NCI-H524 treated with DMSO at 0.1 percent for 48 hours (cell line): ENCODE data around the gene OR52A1.
A peak's percentile ranks its signal among the peaks of the same experiment; 100 is the strongest.

ENCODE experiments used
- DNase-seq: peaks from one replicate; lab custom pipeline; 2025; lab: John Stamatoyannopoulos, UW

OR52A1 gene

DNA sequence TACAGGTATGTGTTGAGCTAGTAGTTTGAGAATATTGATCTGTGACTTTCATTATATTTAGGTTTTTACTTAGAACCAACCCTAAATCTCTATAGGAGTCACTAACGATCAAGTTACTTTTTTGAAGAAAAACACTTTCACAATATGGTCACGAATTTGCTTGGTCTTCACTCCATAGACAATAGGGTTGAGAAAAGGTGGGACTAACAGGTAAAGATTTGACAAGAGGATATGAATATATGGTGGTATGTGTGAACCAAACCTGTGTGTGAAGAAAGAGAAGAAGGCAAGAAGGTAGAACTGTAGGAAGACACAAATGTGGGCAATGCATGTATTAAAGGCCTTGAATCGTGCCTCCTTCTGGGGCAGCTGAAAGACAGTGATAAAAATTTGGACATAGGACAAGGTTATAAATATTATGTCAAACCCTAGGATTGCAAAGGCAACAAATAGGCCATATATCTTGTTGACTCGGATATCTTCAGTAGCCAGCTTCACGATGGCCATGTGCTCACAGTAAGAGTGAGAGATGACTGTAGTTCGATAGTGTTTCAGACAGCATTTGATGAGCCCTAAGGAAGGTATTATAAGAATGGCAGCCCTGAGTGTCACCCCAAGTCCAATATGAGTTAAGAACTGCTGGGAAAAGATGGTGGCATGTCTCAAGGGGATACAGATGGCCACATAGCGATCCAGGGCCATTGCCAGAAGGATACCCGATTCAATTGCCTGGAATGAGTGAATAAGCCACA lies 22.8 kb downstream of the OR52A1 start:
- no peak for DNase-seq

- DNase-seq: no peak
Measured at GRCh38 chr11:5129457-5129877, 25.1 kb downstream of the OR52A1 start.

DNA sequence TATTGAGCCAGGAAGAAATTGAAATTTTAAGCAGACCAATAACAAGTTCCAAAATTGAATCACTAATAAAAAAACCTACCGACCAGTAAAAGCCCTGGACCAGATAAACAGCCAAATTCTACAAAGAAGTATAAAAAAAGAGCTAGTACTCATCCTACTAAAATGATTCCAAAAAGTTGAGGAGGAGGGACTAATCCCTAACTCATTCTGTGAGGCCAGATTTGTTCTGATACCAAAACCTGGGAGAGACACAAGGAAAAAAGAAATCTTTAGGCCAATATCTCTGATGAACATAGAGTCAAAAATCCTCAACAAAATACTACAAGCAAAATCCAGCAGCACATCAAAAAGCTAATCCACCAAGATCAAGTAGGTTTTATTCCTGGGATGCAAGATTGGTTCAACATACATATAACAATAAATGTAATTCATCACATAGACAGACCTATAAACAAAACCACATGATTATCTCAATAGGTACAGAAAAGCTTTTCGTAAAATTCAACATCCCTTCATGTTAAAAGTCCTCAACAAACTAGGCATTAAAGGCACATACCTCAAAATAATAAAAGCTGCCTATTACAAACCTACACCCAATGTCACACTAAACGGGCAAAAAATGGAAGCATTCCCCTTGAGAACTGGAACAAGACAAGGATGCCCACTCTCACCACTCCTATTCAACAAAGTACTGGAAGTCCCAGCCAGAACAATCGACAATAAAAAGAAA lies 29.5 kb downstream of the OR52A1 start:
- DNase-seq: no peak

DNA sequence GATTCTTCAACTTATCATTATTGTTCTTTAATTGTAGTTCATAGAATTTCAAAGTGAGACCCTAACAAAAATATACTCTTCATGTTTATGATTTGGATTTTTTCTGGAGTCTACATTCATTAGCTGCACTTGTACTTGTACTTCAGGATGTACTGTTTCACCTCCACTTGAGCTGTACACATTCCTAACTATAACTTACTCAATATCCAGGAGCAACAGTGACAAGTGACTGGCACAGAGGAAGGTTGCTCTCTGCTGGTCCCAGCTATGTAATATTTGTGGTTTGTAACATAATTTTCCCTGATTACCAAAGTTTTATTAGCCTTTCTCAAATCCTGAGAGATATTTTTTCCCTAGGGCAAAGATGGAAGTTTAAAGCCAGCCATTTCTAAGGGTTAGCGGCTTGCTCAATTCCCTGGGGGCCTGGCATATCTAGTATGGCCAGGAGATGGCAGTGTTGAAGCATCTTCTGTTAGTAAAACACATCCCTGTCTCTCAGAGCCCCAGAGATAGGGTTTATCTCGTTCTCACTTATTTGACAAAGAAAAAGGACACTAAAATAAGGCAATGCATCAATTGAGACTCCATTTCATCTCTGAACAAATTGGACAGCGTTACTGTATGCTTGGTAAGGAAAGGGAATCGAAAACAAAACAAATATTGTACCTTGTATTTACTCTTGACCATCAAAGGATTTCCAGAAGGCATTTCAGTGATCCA lies 30.6 kb downstream of the OR52A1 start:
- DNase-seq: peak; percentile 2

DNA sequence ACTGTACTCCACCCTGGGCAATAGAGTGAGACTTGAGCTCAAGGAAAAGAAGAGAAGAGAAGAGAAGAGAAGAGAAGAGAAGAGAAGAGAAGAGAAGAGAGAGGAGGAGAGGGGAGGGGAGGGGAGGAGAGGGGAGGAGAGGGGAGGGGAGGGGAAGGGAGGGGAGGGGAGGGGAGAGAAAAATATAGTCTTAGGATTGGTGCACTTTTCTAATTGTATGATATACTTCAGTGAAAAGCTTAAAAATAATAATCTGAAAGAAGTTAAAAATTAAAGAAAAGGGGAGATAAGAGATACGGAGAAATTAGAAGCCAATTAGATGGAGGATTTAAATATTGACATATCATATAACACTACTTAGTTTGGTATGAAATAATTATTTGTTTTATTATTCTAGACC lies 35.7 kb downstream of the OR52A1 start:
- DNase-seq: no peak

- DNase-seq: no peak
Measured at GRCh38 chr11:5117588-5117987, 37.0 kb downstream of the OR52A1 start.

GRCh38 chr11:5115339-5115738 lies 39.2 kb downstream of the OR52A1 start:
- DNase-seq: no peak

- no peak for DNase-seq
Measured at GRCh38 chr11:5107285-5107684, 47.3 kb downstream of the OR52A1 start.

DNA sequence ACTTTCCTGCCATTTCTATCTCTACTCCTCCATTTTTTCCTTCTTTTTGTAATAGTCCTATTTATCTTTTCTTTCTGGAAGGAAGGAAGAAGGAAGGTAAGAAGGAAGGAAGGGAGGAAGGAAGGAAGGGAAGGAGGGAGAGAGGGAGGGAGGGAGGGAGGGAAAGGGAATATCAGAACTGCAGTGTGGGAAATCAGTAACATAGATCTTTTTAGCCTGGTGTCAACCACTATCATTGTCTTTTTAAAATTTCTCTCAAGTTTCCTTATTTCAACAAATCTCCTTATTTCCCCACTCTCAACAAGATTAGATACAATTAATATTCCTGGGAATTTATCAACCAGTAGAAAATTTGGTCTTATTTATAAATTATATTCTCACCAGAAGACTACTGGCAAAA lies 51.5 kb downstream of the OR52A1 start:
- no peak for DNase-seq

GRCh38 chr11:5102246-5102645 lies 52.3 kb downstream of the OR52A1 start:
- DNase-seq: peak; percentile 42

- DNase-seq: no peak
Measured at GRCh38 chr11:5096011-5096410, 58.5 kb downstream of the OR52A1 start.
